HepG2 (cell line): ENCODE data around the gene MAP3K8. TPM values are rescaled to one million over a fixed set of nuclear protein-coding genes. Genes with fewer than 3 reads are reported as not detected.
A peak's percentile ranks its signal among the peaks of the same experiment; 100 is the strongest.

Source experiments
- CEBPB ChIP-seq: IDR thresholded peaks from 2 replicates; pipeline ENCODE4 v1.6.1; 2011; ENCODE audit warnings: low read depth, low read length, improper control_type of control experiment, borderline replicate concordance
- CEBPG ChIP-seq: IDR thresholded peaks from 2 replicates; pipeline ENCODE4 v1.6.1; 2016
- ELK4 ChIP-seq: sonication (generic); formaldehyde crosslinking; IDR thresholded peaks from 2 replicates; pipeline ENCODE4 v1.9.0; 2021; ENCODE audit warnings: missing genetic modification reagents, borderline replicate concordance
- GATAD2A ChIP-seq: IDR thresholded peaks from 2 replicates; pipeline ENCODE4 v1.6.1; 2016
- GFI1 ChIP-seq: sonication (generic); formaldehyde crosslinking; IDR thresholded peaks from 2 replicates; pipeline ENCODE4 v1.5.0; 2020; ENCODE audit warnings: missing genetic modification reagents, mild to moderate bottlenecking, borderline replicate concordance
- HMGXB4 ChIP-seq, 2 experiments: sonication (generic) in 1 of 2; formaldehyde crosslinking in 1 of 2; IDR thresholded peaks; 2 replicates each; pipeline versions ENCODE4 v1.4.0 to v1.6.1; 2018 to 2020; ENCODE audit warnings: missing genetic modification reagents in 2 of 2, borderline replicate concordance in 1 of 2, low read depth in 1 of 2, mild to moderate bottlenecking in 1 of 2, missing biosample characterization in 1 of 2
- KAT8 ChIP-seq: IDR thresholded peaks from 2 replicates; pipeline ENCODE4 v1.6.1; 2016; ENCODE audit warnings: missing genetic modification reagents, missing compliant biosample characterization
- MLXIP ChIP-seq: sonication (generic); formaldehyde crosslinking; IDR thresholded peaks from 2 replicates; pipeline ENCODE4 v1.9.0; 2021; ENCODE audit warnings: missing genetic modification reagents, borderline replicate concordance
- PCBP1 ChIP-seq: fragments of 200-400 bp; formaldehyde crosslinking; IDR thresholded peaks from 2 replicates; pipeline ENCODE4 v1.6.1; 2017; ENCODE audit warnings: mild to moderate bottlenecking, low read depth, low read length, borderline replicate concordance
- SP140L ChIP-seq: sonication (generic); formaldehyde crosslinking; IDR thresholded peaks from 2 replicates; pipeline ENCODE4 v1.4.0; 2020; ENCODE audit warnings: missing genetic modification reagents, borderline replicate concordance
- TERF1 ChIP-seq: sonication (generic); formaldehyde crosslinking; IDR thresholded peaks from 2 replicates; pipeline ENCODE4 v1.8.0; 2022; ENCODE audit warnings: mild to moderate bottlenecking, missing genetic modification reagents, moderate library complexity
- THAP11 ChIP-seq: IDR thresholded peaks from 2 replicates; pipeline ENCODE4 v1.6.1; 2016; ENCODE audit warnings: missing biosample characterization, missing genetic modification reagents
- ZBTB2 ChIP-seq: sonication (generic); formaldehyde crosslinking; IDR thresholded peaks from 2 replicates; pipeline ENCODE4 v1.8.0; 2022; ENCODE audit warnings: low read depth, missing genetic modification reagents
- polyA plus RNA-seq, 8 experiments: library from polyadenylated mRNA; depleted of rRNA in 3 of 8; stranded (reverse) in 7 of 8; unstranded in 1 of 8; fragments of >200 nt; fragmentation: Illumina TruSeq in 4 of 8; extraction: Trizol in 4 of 8; gene quantifications; 2 replicates each; pipeline versions ENCODE4 v1.2.1 to v1.2.3, GENCODE V29; 2011 to 2016; ENCODE audit warnings: low read depth in 4 of 8, missing spikeins in 1 of 8, mixed read lengths in 1 of 8; ENCODE audit not compliant: insufficient read depth in 1 of 8
- total RNA-seq, 5 experiments: library from RNA; depleted of rRNA; stranded (reverse); fragments of >200 nt; fragmentation: Illumina TruSeq; extraction: Trizol; gene quantifications; 2 replicates each; pipeline ENCODE4 v1.2.3, GENCODE V29; 2016; ENCODE audit warnings: low read depth in 1 of 5

Gene MAP3K8
- total and polyA plus RNA-seq, 2 of the 13 experiments (the other 11 are each of a cell fraction or from before 2014, with no cell fraction given), result 19.3 to 37.9 TPM

- TF ChIP-seq HMGXB4 (CRISPR knock-in tag; IDR thresholded peaks at IDR 0.05; ENCODE audit: borderline replicate concordance in 1 of 2, low read depth in 1 of 2) (peak in 1 of 2 experiments; percentile 30; a peak in 1 of 4 replicates), MLXIP (CRISPR knock-in tag) (no peak), ELK4 (CRISPR knock-in tag) (no peak), SP140L (CRISPR knock-in tag) (no peak), TERF1 (no peak), THAP11 (CRISPR knock-in tag) (0 out of 2 replicates have a peak, but pooled peaks have one; percentile 31), PCBP1 (no peak), CEBPB (peak; percentile 95), KAT8 (CRISPR knock-in tag) (0 out of 2 replicates have a peak, but pooled peaks have one; percentile 25), GATAD2A (CRISPR knock-in tag) (0 out of 2 replicates have a peak, but pooled peaks have one; percentile 29), GFI1 (0 out of 2 replicates have a peak, but pooled peaks have one; percentile 56), ZBTB2 (CRISPR knock-in tag) (no peak), CEBPG (peak; percentile 96)
Observed at GRCh38 chr10:30413996-30414576, 19.9 kb upstream of the MAP3K8 start (continued).
